SIG-M5 (cell line): ENCODE measurements around the gene C17orf113.
"Not testable (repeated sequence)": the region's sequence is repeated elsewhere in the genome, so short reads cannot be mapped to it uniquely, and the experiment has no call there.

ENCODE experiments used
- DNase-seq: peaks from one replicate; lab custom pipeline; 2025; lab: John Stamatoyannopoulos, UW

C17orf113 gene

GRCh38 chr17:42042598-42043319, 7.6 kb downstream of the C17orf113 start:
- no peak for DNase-seq

- no peak for DNase-seq
Observed at GRCh38 chr17:42041619-42042018, 8.8 kb downstream of the C17orf113 start.

GRCh38 chr17:42040818-42041217, 9.6 kb downstream of the C17orf113 start:
- DNase-seq, result no peak

GRCh38 chr17:42039794-42040763, 10.3 kb downstream of the C17orf113 start:
- DNase-seq, result no peak

GRCh38 chr17:42038221-42038973, 12.0 kb downstream of the C17orf113 start:
- DNase-seq, result no peak

GRCh38 chr17:42034059-42034458, 16.3 kb downstream of the C17orf113 start:
- DNase-seq, result no peak

GRCh38 chr17:42031584-42031983, 18.8 kb downstream of the C17orf113 start:
- no peak for DNase-seq

GRCh38 chr17:42028791-42029127, 21.6 kb downstream of the C17orf113 start:
- no peak for DNase-seq

- DNase-seq, result no peak
Observed at GRCh38 chr17:42027961-42028790, 22.2 kb downstream of the C17orf113 start.

GRCh38 chr17:42027590-42027889, 22.9 kb downstream of the C17orf113 start:
- no peak for DNase-seq

GRCh38 chr17:42026857-42027589, 23.4 kb downstream of the C17orf113 start:
- DNase-seq, result no peak

GRCh38 chr17:42025936-42026335, 24.5 kb downstream of the C17orf113 start:
- no peak for DNase-seq

GRCh38 chr17:42025191-42025579, 25.2 kb downstream of the C17orf113 start:
- DNase-seq, result no peak

GRCh38 chr17:42023524-42024349, 26.7 kb downstream of the C17orf113 start:
- DNase-seq, result peak; percentile 56

GRCh38 chr17:42020845-42021244, 29.6 kb downstream of the C17orf113 start:
- DNase-seq, result not testable (repeated sequence)

- peak; percentile 41 for DNase-seq
Observed at GRCh38 chr17:42019509-42020404, 30.6 kb downstream of the C17orf113 start, which contains the start of gene NKIRAS2. NKIRAS2 (plus strand) TSS chr17:42020090; CDS start chr17:42021578, 1,488 bp downstream.

- DNase-seq, result no peak
Observed at GRCh38 chr17:42018988-42019387, 31.4 kb downstream of the C17orf113 start.

- no peak for DNase-seq
Observed at GRCh38 chr17:42018339-42018738, 32.1 kb downstream of the C17orf113 start.

GRCh38 chr17:42017866-42018200, 32.6 kb downstream of the C17orf113 start:
- DNase-seq, result no peak
